GM23338 (cell line): ENCODE measurements around the gene CHD9. TPM values are rescaled to one million over a fixed set of nuclear protein-coding genes. Genes with fewer than 3 reads are reported as not detected.

Source experiments
- ATAC-seq: fragments of 200-7000 bp; cut with Tn5 transposase; 3 replicates; pipeline ENCODE4 v1.9.1; 2020
- DNase-seq: peaks from one replicate; pipeline ENCODE4 v3.0.0-alpha.2; 2015; ENCODE audit warnings: low spot score
- H2AFZ ChIP-seq: fragments of 200-600 bp; sonication (generic); 2 replicates; pipeline ENCODE4 v1.8.0; 2016; ENCODE audit warnings: antibody characterized with exemption, mild to moderate bottlenecking, moderate library complexity
- H3F3A ChIP-seq: fragments of 200-600 bp; sonication (generic); replicated peaks from 2 replicates; pipeline ENCODE4 v1.8.0; 2017; ENCODE audit warnings: antibody characterized with exemption, mixed run types, low read depth
- H3K27ac ChIP-seq: fragments of 200-600 bp; sonication (generic); 2 replicates; pipeline ENCODE4 v1.6.1; 2016; ENCODE audit warnings: low read depth
- H3K27me3 ChIP-seq: fragments of 200-600 bp; sonication (generic); 2 replicates; pipeline ENCODE4 v1.8.0; 2016; ENCODE audit warnings: mild to moderate bottlenecking, mixed run types, moderate library complexity; ENCODE audit not compliant: insufficient read depth
- H3K36me3 ChIP-seq: fragments of 200-600 bp; sonication (generic); 2 replicates; pipeline ENCODE4 v1.8.0; 2016; ENCODE audit warnings: mild to moderate bottlenecking; ENCODE audit not compliant: insufficient read depth
- H3K4me1 ChIP-seq: fragments of 200-600 bp; sonication (generic); 2 replicates; pipeline ENCODE4 v1.8.0; 2016; ENCODE audit warnings: mild to moderate bottlenecking, moderate library complexity; ENCODE audit not compliant: insufficient read depth
- H3K4me2 ChIP-seq: fragments of 200-600 bp; sonication (generic); 2 replicates; pipeline ENCODE4 v1.7.1; 2017; ENCODE audit warnings: mixed run types
- H3K4me3 ChIP-seq: fragments of 200-600 bp; sonication (generic); 2 replicates; pipeline ENCODE4 v1.6.1; 2016; ENCODE audit warnings: mixed run types
- H3K79me2 ChIP-seq: fragments of 200-600 bp; sonication (generic); replicated peaks from 2 replicates; pipeline ENCODE4 v1.8.0; 2017; ENCODE audit warnings: mild to moderate bottlenecking; ENCODE audit not compliant: insufficient read depth
- H3K9me2 ChIP-seq: fragments of 200-600 bp; sonication (generic); 2 replicates; pipeline ENCODE4 v1.8.0; 2017; ENCODE audit not compliant: insufficient read depth
- H4K20me1 ChIP-seq: fragments of 200-600 bp; sonication (generic); replicated peaks from 2 replicates; pipeline ENCODE4 v1.8.0; 2017; ENCODE audit warnings: mild to moderate bottlenecking; ENCODE audit not compliant: insufficient read depth
- H3K27ac Mint-ChIP-seq: 2 replicates; pipeline ENCODE4 v1.8.0; 2020; ENCODE audit warnings: inconsistent platforms, mild to moderate bottlenecking, moderate library complexity, mixed read lengths
- H3K27me3 Mint-ChIP-seq: 3 replicates; pipeline ENCODE4 v1.8.0; 2022; ENCODE audit warnings: low read depth, mild to moderate bottlenecking, moderate library complexity, mixed read lengths, inconsistent platforms; ENCODE audit not compliant: insufficient read depth, poor library complexity
- H3K36me3 Mint-ChIP-seq: 3 replicates; pipeline ENCODE4 v1.8.0; 2021; ENCODE audit warnings: low read depth, mild to moderate bottlenecking, inconsistent platforms, moderate library complexity, mixed read lengths
- H3K4me1 Mint-ChIP-seq: 3 replicates; pipeline ENCODE4 v1.8.0; 2020; ENCODE audit warnings: mild to moderate bottlenecking, inconsistent platforms, mixed read lengths
- H3K4me3 Mint-ChIP-seq: 3 replicates; pipeline ENCODE4 v1.8.0; 2021; ENCODE audit warnings: moderate library complexity, mild to moderate bottlenecking, inconsistent platforms, mixed read lengths
- H3K9me3 Mint-ChIP-seq: 3 replicates; pipeline ENCODE4 v1.8.0; 2020; ENCODE audit warnings: moderate library complexity, mild to moderate bottlenecking, inconsistent platforms, mixed read lengths
- CREB1 ChIP-seq: fragments of 250-450 bp; sonication (Bioruptor Pico); IDR thresholded peaks from 2 replicates; pipeline ENCODE4 v1.5.0; 2020; ENCODE audit warnings: low read depth, mild to moderate bottlenecking, moderate library complexity
- JUNB ChIP-seq: IDR thresholded peaks from one replicate; pipeline ENCODE4 v1.6.1; 2016; ENCODE audit warnings: antibody characterized with exemption; ENCODE audit not compliant: unreplicated experiment
- POLR2AphosphoS5 ChIP-seq: IDR thresholded peaks from 2 replicates; pipeline ENCODE4 v1.6.1; 2016; ENCODE audit warnings: antibody characterized with exemption, low read depth
- STAT1 ChIP-seq: IDR thresholded peaks from one replicate; pipeline ENCODE4 v1.6.1; 2016; ENCODE audit warnings: antibody characterized with exemption; ENCODE audit not compliant: unreplicated experiment
- ZNF331 ChIP-seq: fragments of 250-450 bp; sonication (Bioruptor Pico); IDR thresholded peaks from 2 replicates; pipeline ENCODE4 v1.5.0; 2020; ENCODE audit warnings: low read depth, mild to moderate bottlenecking, moderate library complexity
- ZNF462 ChIP-seq: fragments of 250-450 bp; sonication (Bioruptor Pico); IDR thresholded peaks from 2 replicates; pipeline ENCODE4 v1.5.0; 2020; ENCODE audit warnings: mild to moderate bottlenecking, moderate library complexity
- polyA plus RNA-seq: library from polyadenylated mRNA; unstranded; fragments of >200 nt; fragmentation: Nextera tagmentation; extraction: Ambion mirVana; gene quantifications from 2 replicates; pipeline ENCODE4 v1.2.1, GENCODE V29; 2016
- total RNA-seq: library from RNA; depleted of rRNA; stranded (reverse); fragments of >200 nt; shearing (Covaris generic); gene quantifications from 2 replicates; pipeline ENCODE4 v1.2.3, GENCODE V29; 2014
- TF ChIP-seq, protein P1 (sequence below): IDR thresholded peaks from one replicate; pipeline ENCODE4 v1.6.1; 2018; ENCODE audit warnings: antibody characterized with exemption; ENCODE audit not compliant: unreplicated experiment
- TF ChIP-seq, protein P2 (sequence below): IDR thresholded peaks from 2 replicates; pipeline ENCODE4 v1.6.1; 2016; ENCODE audit warnings: antibody characterized with exemption

The CHD9 gene
- total and polyA plus RNA-seq, 2 experiments from 2014 or later, result 18.8 to 46.6 TPM

GRCh38 chr16:53100889-53101288, 46.1 kb downstream of the CHD9 start:
- Histone ChIP-seq H3K4me2 (no peak overlapping the region), H3K4me3 (no peak overlapping the region), H3F3A (peaks cover 15% of the 10 kb centered on the region), H2AFZ (no peak overlapping the region), H4K20me1 (no peaks in the 10 kb centered on the region), H3K27me3 (no peaks in the 10 kb centered on the region), H3K4me1 (peaks cover 31% of the 10 kb centered on the region), H3K9me2 (no peaks in the 10 kb centered on the region), H3K36me3 (no peaks in the 10 kb centered on the region), H3K27ac (no peak overlapping the region), H3K79me2 (peaks cover 38% of the 10 kb centered on the region)
- Mint-ChIP-seq H3K4me1 (peaks cover 28% of the 10 kb centered on the region), H3K36me3 (no peaks in the 10 kb centered on the region), H3K27ac (no peak overlapping the region), H3K9me3 (no peaks in the 10 kb centered on the region), H3K27me3 (peaks cover 5% of the 10 kb centered on the region), H3K4me3 (0 out of 3 replicates have a peak overlapping the region, but pooled peaks have one; percentile 23)
- TF ChIP-seq POLR2AphosphoS5, result no peak
- TF ChIP-seq CREB1 (CRISPR knock-in tag), result no peak
- TF ChIP-seq, protein P1, sequence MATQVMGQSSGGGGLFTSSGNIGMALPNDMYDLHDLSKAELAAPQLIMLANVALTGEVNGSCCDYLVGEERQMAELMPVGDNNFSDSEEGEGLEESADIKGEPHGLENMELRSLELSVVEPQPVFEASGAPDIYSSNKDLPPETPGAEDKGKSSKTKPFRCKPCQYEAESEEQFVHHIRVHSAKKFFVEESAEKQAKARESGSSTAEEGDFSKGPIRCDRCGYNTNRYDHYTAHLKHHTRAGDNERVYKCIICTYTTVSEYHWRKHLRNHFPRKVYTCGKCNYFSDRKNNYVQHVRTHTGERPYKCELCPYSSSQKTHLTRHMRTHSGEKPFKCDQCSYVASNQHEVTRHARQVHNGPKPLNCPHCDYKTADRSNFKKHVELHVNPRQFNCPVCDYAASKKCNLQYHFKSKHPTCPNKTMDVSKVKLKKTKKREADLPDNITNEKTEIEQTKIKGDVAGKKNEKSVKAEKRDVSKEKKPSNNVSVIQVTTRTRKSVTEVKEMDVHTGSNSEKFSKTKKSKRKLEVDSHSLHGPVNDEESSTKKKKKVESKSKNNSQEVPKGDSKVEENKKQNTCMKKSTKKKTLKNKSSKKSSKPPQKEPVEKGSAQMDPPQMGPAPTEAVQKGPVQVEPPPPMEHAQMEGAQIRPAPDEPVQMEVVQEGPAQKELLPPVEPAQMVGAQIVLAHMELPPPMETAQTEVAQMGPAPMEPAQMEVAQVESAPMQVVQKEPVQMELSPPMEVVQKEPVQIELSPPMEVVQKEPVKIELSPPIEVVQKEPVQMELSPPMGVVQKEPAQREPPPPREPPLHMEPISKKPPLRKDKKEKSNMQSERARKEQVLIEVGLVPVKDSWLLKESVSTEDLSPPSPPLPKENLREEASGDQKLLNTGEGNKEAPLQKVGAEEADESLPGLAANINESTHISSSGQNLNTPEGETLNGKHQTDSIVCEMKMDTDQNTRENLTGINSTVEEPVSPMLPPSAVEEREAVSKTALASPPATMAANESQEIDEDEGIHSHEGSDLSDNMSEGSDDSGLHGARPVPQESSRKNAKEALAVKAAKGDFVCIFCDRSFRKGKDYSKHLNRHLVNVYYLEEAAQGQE, result no peak
- TF ChIP-seq ZNF331 (CRISPR knock-in tag), result no peak
- TF ChIP-seq STAT1, result no peak
- TF ChIP-seq, protein P2, sequence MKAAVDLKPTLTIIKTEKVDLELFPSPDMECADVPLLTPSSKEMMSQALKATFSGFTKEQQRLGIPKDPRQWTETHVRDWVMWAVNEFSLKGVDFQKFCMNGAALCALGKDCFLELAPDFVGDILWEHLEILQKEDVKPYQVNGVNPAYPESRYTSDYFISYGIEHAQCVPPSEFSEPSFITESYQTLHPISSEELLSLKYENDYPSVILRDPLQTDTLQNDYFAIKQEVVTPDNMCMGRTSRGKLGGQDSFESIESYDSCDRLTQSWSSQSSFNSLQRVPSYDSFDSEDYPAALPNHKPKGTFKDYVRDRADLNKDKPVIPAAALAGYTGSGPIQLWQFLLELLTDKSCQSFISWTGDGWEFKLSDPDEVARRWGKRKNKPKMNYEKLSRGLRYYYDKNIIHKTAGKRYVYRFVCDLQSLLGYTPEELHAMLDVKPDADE, result no peak
- no peak for TF ChIP-seq JUNB
- TF ChIP-seq ZNF462 (CRISPR knock-in tag), result no peak
- DNase-seq (no peak), ATAC-seq (no peak)
